GM19025 (cell line): ENCODE measurements around the gene SMLR1.
A peak's percentile ranks its signal among the peaks of the same experiment; 100 is the strongest.

Experiments
- ATAC-seq: cut with Tn5 transposase; IDR thresholded peaks from one replicate; pipeline ENCODE4 v1.9.1; 2021; ENCODE audit warnings: mild to moderate bottlenecking, low read depth, moderate library complexity; ENCODE audit not compliant: unreplicated experiment

Gene SMLR1

DNA sequence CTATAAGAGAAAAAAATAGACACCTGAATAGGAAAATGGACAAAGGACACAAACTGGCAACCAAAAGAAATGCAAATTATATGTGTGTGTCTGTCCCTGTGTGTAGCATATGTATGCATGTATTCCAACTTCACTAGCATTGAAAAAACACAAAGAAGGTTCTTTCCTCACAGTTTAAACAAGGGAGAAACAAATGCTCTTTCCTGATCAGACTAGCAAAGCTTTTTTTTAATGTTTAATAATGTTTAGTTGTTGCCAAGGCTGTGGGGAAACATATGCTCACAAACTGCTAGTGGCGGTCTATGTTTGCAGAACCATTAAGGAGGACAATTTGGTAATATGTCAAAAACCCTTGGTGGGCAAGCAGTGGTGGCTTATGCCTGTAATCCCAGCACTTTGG is 22.4 kb downstream of the SMLR1 start:
- ATAC-seq = no peak

DNA sequence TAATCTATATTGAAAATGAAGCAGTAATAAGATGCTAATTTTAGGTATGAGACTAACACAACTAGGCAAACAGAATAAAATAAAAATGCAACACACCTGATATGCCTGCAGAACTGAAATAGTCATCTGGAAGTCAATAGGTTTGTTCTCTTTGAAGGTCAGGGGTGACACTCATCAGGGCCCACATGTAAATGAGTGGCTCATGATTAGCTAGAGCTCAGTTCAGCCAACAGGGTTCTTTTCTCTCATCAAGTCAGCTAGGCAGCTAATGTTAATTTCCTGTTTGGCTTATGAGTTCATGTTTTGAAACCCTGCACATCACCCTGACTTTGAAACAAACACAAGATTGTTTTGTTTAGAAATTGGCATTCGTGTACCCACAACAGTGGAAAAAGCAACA is 23.8 kb downstream of the SMLR1 start:
- no peak for ATAC-seq

DNA sequence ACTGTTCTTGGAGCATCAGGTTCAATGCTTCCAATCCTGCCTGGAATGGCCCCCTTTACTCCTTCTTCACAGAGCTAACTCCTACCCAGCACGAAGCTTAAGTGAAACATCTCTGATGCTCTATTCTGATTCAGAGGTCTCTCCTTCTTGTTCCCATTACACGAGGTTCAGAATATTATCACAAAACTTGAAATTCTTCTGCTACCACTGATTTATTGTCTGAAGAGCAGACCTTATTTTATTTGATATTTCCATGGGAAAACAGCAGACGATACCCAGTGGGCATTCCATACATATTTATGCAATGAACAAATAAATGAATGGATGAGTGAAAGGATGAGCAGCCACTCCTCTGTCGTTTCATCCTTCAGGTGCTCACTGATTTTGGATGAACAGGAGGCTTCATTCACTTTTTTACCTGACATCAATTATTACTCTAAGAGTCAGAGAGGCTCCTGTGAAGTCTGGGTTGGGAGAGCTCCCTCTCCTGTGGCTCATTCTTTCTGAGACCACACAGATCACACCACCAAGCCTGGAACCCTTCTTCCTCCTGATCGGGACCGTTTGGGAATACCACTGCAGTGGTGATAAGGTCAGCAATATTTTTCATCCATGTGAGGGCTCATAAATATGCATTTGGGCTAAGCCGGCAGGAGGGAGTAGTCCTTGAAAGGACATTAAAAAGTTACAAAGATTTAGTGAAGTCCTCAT is 25.8 kb downstream of the SMLR1 start:
- ATAC-seq = no peak

DNA sequence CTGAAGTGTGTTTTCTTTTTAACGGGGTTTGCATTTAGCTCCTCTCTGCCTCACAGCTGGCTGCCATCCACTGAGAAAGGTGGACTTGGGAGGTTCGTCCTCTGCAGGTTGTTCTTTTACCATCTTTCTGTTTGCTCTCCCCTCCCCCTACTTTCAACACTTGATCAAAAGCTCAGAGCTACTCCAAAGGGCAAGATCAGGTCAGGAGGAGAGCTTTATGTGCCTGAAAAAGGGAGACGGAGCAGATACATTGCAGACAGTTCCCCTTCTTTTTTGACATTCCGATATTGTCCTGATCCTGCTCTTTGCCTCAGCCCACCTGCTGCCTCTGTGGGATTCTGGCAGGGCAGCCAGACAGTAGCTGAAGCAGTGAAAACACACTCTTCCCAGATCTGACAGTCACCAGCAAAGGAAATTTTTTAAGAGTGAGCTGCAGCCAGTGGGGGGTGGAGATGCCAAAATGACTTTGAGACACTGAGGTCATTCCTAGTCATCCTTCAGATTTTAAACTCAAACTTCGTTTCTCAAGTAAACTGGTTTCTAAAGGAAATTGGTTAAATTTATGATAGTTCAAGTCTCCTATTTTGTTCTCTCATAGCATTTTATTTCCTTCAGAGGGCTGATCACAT is 26.5 kb downstream of the SMLR1 start:
- no peak for ATAC-seq

DNA sequence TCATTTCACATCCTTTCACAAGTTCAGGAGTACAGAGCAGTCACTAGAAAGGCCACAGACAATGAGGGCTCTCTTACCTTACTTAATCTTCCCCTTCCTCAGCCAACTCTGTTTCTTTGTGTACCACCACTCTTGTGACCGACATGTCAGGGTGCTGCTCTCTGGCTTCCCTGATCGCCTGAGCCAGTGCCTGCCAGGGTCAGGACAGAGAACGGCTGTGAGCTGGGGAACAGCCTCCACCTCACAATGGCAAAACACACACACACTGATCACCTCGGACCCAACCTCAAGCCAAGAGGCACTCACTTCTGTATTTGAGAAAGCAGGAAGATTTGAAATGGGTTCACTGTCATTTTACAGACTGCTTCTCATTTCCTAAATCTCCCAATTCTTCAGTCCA is 30.8 kb downstream of the SMLR1 start:
- ATAC-seq = no peak

DNA sequence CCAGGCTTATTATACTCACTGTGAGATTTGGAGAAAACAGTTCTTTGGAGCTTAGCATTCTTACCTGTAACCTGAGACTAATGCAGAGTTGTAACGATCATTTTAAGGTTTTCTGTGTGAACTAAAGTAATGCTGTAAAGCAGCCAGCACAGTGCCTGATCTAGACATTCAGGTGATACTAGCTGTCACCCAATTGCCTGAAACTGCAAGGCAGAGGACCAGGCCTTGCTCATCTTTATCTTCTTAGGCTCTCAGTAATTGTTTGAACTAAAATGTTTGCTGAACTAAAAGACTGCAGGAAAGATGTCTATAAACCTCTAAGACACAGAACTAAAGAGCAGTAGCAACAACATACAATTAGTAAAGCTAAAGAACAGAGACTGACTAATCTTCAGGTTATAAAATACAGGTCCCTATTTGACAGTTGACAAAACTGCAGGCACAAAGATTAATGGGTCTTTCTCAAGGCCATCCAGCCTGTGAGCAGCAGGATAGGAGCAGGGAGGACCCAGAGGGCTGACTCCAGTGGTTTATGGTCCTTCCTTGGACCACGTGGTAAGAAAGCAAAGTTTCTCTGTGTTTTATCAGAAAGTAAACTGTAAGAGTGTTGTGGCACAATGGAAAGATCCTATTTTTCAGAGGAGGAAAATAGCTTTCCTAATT is 31.4 kb downstream of the SMLR1 start:
- no peak for ATAC-seq

DNA sequence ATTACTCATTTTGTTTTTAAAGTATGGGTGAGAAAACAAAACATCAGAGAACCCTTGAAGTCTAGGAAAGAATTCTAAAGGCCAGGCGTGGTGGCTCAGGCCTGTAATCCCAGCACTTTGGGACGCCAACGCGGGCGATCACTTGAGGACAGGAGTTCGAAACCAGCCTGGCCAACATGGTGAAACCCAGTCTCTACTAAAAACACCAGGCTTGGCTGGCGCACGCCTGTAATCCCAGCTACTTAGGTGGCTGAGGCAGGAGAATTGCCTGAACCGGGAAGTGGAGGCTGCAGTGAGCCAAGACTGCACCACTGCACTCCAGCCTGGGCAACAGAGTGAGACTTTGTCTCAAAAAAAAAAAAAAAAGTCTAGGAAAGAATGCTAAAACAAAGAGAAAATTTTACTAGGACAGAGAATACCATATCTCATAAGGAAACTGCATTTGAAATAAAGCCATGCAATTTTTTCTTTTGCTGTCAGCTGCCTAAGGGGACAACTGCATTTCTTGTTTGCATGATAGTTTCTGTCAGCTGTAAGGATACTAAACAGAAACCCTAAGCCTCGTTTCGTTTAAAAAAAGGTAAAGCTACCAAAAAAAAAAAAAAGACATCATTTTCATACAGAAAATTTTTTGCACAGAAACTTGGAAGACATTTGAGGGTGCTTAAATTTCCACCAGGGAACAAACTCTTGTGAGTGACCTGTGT is 32.1 kb downstream of the SMLR1 start:
- no peak for ATAC-seq

DNA sequence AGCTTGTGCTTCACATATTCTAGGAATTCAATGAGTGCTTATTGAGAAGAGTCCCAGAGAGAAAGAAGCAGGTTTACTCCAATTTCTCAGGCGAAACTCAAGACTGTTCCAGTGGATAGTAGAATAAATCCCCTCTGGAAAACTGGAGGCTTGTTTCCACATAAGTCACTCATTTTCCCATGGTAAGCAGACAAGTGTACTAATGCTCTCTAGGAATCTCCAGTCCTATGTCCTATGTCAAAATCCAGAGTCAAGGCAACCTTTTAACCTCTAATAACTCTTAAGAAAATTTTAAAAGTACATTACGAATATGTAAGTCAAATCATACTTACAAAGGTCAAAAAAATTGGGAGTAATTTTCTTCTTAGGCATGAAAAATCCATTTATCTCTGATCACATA is 35.2 kb downstream of the SMLR1 start:
- ATAC-seq = no peak

DNA sequence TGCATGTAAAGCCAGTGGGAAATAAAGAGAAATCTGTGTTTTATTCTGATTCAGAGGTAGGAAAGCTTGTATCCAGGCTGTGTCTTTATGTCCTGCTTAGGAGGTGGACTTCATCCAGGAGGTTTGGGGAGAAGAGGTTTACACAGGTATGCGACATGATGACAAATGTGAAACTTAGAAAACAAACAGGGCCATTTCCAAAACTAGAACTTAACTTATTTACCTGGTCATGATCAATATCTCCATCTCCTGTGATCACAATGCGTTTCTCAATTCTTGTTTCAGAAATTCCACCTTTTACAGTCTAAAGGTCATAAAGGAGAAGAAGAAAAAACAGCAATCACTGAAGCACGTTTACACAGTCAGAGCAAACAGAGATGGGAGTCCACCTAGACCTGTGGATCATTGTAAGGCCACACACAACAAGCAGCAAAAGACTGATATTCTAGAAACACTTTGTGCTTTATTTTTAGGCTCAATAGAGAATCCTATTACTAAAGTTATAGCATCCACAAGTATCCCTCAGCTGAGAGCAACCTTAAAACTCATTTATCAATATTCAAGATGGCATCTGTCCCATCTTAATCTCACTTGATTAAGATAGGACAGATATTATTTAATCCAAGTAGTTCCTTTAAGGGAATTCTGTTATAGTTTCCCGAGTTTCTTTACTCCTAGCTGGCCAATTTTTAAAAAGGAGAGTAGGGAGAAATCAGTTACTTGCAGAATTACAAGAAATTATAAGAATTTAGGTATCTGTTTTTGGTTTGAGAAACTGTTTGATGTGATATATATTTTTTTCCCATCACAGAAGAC is 36.4 kb downstream of the SMLR1 start:
- no peak for ATAC-seq

DNA sequence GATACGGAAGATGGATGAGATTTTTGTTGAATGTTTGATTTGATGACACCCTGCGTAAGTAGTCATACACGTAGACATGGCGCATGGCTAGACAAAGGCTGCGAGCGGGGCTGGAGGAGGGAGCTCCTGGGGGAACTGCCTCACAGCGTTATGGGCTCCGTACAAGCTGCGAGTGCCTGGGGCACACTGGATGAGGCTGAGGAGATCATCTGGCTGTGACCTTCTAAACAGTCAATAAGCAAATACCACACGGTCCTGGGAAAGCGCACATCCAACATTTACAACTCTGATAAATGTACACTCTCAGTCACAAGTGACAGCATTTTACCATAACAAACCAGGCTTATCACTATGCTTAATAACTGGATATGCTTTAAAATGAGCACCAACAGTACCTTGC is 37.1 kb downstream of the SMLR1 start:
- ATAC-seq = no peak

DNA sequence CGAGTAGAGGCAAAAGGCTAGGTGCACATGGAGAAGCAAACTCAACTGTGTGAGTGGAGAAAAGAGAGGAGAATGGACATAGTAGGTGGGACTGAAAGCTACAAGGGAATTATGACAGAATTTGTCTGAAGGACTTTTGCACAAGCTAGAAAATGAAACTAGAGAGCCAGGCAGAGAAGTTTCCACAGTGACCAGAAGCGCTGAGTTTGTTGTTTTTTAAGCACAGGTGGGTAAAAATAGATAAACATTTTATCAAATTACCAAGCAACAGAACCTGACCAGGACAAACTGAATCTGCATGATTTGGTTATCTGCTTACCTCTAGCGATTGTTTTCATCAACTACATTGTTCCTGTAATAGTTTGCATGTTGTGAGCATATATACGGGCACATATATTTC is 38.6 kb downstream of the SMLR1 start:
- ATAC-seq = no peak

DNA sequence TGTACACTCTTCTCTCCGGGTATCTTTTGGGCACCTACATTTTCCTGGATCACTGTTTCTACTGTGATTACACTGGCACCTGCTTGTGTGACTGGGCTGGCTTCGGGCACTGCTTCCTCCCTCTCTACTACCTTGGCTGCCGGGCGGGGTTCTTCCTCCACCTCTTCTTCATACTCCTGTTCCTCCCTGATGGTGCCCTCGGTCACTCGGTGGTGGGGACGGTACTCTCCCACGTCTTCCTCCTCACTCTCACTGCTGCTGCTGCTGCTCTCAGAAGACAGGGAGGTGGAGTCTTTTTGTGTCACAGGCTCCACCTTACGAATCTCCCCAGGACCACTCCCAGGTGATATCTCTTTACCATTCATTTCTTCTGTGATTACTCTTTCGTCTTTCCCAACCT is 42.5 kb downstream of the SMLR1 start:
- no peak for ATAC-seq

DNA sequence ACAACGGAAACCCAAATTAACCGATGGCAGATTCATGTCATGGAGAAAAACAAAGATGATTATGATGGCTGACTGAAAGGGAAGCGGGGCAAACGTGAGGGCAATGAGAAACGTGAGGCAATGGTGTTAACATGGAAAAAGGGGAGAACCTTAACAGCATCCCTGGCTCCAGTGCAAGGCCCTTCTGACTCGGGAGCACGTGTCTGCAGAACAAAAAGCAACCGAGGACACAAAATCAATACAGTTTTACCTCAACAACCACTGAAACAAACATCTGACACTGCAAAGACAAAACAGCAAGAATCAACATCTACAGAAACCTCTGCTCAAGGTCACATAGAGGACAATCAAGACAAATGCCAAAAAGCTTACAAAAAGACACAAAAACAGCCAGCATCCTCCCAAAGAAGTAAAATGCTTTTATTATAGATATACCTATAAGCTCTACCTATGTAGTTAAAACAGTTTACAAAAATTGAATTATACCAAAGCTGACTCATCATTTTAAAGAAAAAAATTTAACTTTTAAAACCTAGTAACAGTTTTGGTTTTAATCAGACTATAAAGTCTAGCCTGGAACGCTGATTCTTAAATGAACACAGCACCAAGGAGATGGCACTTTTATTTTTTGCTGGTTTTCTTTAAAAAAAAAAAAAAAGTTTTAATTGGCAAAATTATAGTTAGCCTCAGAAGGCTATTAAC is 43.1 kb downstream of the SMLR1 start:
- no peak for ATAC-seq

DNA sequence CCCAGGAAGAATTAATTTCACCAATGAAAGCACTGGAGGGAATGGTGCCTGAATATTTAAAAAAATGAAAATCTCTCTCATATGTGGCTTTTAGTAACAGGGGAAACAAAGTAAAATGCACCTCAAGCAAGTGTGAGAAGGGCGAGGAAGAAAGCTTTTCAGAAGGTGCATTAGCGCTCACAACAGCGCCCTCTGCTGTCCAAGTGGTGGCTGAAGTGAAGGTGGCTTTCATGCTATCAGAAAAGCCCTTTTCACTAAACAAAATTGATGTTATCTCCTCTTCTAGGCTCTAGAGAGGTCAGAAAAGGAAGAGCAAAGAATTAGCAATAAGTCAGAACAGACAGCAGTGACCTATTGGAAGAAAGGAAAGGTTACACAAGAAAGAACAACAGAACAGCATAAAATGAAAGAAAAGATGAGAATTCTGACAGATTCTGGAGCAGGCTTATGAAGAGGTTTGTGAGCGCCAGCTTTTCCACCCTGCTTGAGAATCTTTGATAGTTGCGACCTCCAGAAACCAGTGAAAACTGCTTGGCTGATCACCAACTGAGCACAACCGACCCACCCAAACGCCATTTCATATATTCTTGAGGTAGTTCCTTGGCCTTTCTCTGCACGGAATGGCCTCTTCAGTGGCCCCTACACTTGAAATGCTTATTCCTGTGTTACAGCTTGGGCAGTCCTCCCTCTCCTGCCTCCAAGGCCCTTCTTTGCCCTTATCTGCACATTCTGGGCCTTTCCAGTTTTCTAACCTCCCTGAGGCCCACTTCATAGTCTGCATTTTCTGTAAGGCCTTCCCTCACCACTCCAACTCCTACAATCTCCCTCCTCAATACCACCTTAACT is 45.3 kb downstream of the SMLR1 start:
- no peak for ATAC-seq

DNA sequence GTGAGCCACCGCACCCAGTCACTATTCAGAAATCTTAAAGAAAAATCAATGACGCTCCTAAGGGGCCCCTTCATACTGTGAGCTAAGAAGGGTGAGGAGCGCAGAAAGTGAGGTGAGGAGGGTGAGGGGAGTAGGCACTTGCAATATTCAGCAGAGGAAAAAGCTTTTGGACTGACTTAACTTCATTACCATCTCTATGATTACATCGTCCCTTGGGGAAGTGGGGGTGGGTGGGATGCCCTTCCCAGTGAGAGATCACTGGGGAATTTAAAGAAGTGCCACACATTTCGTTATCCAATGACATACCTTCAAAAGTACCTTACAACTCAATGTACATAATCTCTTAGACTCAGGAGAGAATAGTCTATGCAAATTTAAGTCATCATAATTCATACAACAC is 46.5 kb downstream of the SMLR1 start:
- no peak for ATAC-seq

DNA sequence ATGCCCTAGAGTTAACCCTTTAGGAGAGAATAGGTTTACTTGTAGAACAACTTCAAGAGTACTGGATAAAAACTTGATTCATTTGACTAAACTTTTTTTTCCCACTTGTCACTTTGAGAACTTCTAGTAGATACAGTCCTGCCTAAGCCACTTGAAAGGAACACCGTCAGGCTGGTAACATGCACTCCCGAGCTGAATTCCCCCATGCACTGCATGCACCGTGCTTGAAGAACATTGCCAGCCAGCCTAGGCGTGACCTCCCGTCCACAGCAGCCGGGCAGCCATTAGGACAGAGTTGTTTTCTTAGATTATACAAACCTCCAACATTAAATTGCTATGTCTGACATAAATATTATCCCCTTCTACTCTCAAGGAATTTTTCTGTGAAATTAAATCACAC is 52.6 kb downstream of the SMLR1 start:
- no peak for ATAC-seq

DNA sequence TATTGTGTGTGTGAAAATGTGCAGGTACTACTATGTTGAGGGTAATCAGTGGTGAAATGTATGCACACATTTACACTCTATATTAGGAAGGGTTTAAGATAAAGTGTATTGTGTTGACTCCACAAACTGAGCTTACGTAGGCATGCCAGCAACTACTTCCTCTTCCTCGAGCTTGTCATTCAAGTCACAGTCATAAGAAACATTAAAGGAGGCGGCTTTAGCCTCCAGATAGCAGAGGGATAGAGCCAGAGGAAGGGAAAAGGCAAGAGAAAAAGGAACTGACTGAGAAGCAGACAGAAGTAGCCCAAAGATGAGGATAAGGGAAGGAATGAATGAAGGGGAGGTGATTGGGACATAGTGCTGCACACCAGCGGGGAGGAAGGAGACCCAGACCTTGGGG is 55.2 kb downstream of the SMLR1 start:
- no peak for ATAC-seq

DNA sequence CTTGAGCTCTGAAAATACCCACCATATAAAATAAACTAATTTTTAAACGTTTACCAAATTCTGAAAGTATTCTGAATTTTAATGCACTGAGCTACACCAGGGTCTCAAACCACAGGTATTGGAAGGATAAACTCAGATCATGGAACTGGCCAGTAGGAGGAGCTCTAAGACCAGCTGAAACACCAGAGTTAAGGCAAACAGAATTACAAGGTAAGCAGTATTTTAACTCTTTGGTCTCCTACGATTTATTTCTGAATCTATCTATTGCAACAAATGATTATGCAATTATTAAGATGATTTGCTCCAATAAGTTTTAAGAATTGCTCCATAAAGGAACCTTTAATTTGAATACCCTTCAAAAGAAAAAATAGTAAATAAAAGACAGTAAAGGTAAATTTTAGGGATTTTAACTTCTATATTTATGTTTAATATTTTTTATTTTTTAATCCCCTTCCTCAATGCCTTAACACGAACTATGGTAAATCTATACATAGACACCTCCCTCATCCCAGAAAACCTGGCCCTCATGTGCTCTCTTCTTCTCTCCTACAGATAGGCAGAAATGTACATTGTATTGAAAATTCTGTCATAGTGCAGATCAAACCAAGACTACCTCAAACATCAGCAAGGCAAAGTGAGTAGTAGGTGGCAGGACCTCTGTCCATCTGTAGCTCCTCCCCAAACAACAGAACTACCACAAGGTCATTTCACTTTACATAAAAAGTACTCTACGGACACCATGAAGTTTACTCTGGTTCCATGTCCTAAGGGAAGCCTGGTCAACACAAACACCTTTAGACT is 58.4 kb downstream of the SMLR1 start:
- ATAC-seq = peak; percentile 93
